Posterior vena cava (tissue), 2 donors: Measurements from ENCODE around the gene PROS1. TPM values are rescaled to one million over a fixed set of nuclear protein-coding genes. Genes with fewer than 3 reads are reported as not detected.
"Not testable (repeated sequence)": the region's sequence is repeated elsewhere in the genome, so short reads cannot be mapped to it uniquely, and the experiment has no call there.

Source experiments
- DNase-seq: peaks from one replicate; pipeline ENCODE4 v3.0.0-alpha.2; 2020; ENCODE audit warnings: low spot score
- intact Hi-C, 2 donors: fragments of 100-400 bp; cut with DNase I; formaldehyde crosslinking; loops; one replicate each; pipeline versions ENCODE4 v1.14.1 to v1.14.2; 2022 to 2023
- total RNA-seq, 2 donors: library from RNA; stranded (reverse); fragmentation: NEBNext Ultra II Directional; extraction: Animal tissue kit (Norgen Biotek cat#: 25700); gene quantifications; one replicate each; pipeline ENCODE4 v1.2.1, GENCODE V29; 2021
- donor health status: DM: yes; HTN: yes; CAD: no.
- donor health status: DM: yes; HTN: yes; CAD: no.

PROS1 gene
- total RNA-seq, 2 donors from 2014 or later = 32.9 to 61.4 TPM

GRCh38 chr3:93911206-93911605 is 62.5 kb downstream of the PROS1 start:
- DNase-seq = no peak
- intact Hi-C loops = no loop called here

GRCh38 chr3:93910097-93910496 is 63.6 kb downstream of the PROS1 start:
- DNase-seq = no peak
- intact Hi-C loops = no loop called here

- intact Hi-C loops = no loop called here
- no peak for DNase-seq
Measured at GRCh38 chr3:93907132-93907531, 66.6 kb downstream of the PROS1 start.

- intact Hi-C loops = no loop called here
- DNase-seq = no peak
Measured at GRCh38 chr3:93906245-93906644, 67.5 kb downstream of the PROS1 start.

GRCh38 chr3:93904568-93904967 is 69.1 kb downstream of the PROS1 start:
- DNase-seq = no peak
- intact Hi-C loops = no loop called here

- intact Hi-C loops, DNase-seq: not testable (repeated sequence)
Measured at GRCh38 chr3:93878250-93879017, 95.3 kb downstream of the PROS1 start.

GRCh38 chr3:93877427-93877826 is 96.3 kb downstream of the PROS1 start:
- intact Hi-C loops, DNase-seq: not testable (repeated sequence)

GRCh38 chr3:93873412-93873811 is 100.3 kb downstream of the PROS1 start:
- intact Hi-C loops, DNase-seq: not testable (repeated sequence)

GRCh38 chr3:93867425-93867824 is 106.3 kb downstream of the PROS1 start:
- no peak for DNase-seq
- intact Hi-C loops = no loop called here

GRCh38 chr3:93861017-93861416 is 112.7 kb downstream of the PROS1 start:
- no peak for DNase-seq
- intact Hi-C loops = no loop called here

GRCh38 chr3:93855401-93855800 is 118.3 kb downstream of the PROS1 start:
- intact Hi-C loops = no loop called here

GRCh38 chr3:93852228-93852627 is 121.5 kb downstream of the PROS1 start:
- DNase-seq, intact Hi-C loops: not testable (repeated sequence)

More at GRCh38 chr3:93855401-93855800, 118.3 kb downstream of the PROS1 start:
- no peak for DNase-seq

GRCh38 chr3:93843981-93844380 is 129.7 kb downstream of the PROS1 start:
- intact Hi-C loops = no loop called here
- DNase-seq = no peak

GRCh38 chr3:93839193-93839592 is 134.5 kb downstream of the PROS1 start:
- DNase-seq, intact Hi-C loops: not testable (repeated sequence)

Other genes starting within 250 kb of the PROS1 start
- gene ARL13B, start 6.3 kb upstream of the PROS1 start, total RNA-seq = 10 to 100 TPM; 12.3 to 14.0 TPM
- gene STX19, start 54.7 kb upstream of the PROS1 start, total RNA-seq = not detected
- 1 to 10 TPM; 5.2 to 7.1 TPM for gene DHFR2, start 89.0 kb upstream of the PROS1 start, total RNA-seq
- 10 to 100 TPM; 11.8 to 12.1 TPM for gene NSUN3, start 89.2 kb upstream of the PROS1 start, total RNA-seq